ENCODE measurements around the gene HOXD8.

GRCh38 chr2:176131848-176132158 is 2.3 kb downstream of the HOXD8 start:
- TF ChIP-seq CTCF (IDR thresholded peaks at IDR 0.05): no peak
- no peak for TF ChIP-seq POLR2A (IDR thresholded peaks at IDR 0.05)
